Skeletal muscle tissue (tissue), 4 donors: Measurements from ENCODE around the gene FCHSD2. TPM values are rescaled to one million over a fixed set of nuclear protein-coding genes. Genes with fewer than 3 reads are reported as not detected.
"Not testable (repeated sequence)": the region's sequence is repeated elsewhere in the genome, so short reads cannot be mapped to it uniquely, and the experiment has no call there.

ENCODE experiments used
- H3K27ac ChIP-seq: one replicate; pipeline ENCODE4 v1.7.0; 2013; ENCODE audit warnings: mild to moderate bottlenecking, low read depth, low read length, inconsistent platforms
- H3K27me3 ChIP-seq, 3 donors: one replicate each; pipeline ENCODE4 v1.7.0; 2013; ENCODE audit warnings: low read length in 3 of 3; ENCODE audit not compliant: control insufficient read depth in 3 of 3, insufficient read depth in 3 of 3
- H3K36me3 ChIP-seq, 3 donors: one replicate each; pipeline ENCODE4 v1.7.0; 2013; ENCODE audit warnings: low read length in 3 of 3; ENCODE audit not compliant: control insufficient read depth in 3 of 3, insufficient read depth in 3 of 3
- H3K4me1 ChIP-seq, 3 donors: one replicate each; pipeline ENCODE4 v1.7.0; 2013; ENCODE audit warnings: low read length in 3 of 3, mild to moderate bottlenecking in 3 of 3; ENCODE audit not compliant: control insufficient read depth in 3 of 3, insufficient read depth in 3 of 3
- H3K4me3 ChIP-seq, 3 donors: one replicate each; pipeline ENCODE4 v1.7.0; 2013; ENCODE audit warnings: low read length in 3 of 3
- H3K9ac ChIP-seq, 3 donors: one replicate each; pipeline ENCODE4 v1.7.0; 2013; ENCODE audit warnings: low read length in 3 of 3, mild to moderate bottlenecking in 3 of 3, moderate library complexity in 2 of 3, low read depth in 1 of 3
- H3K9me3 ChIP-seq, 3 donors: one replicate each; pipeline ENCODE4 v1.7.0; 2013; ENCODE audit warnings: low read length in 3 of 3; ENCODE audit not compliant: control insufficient read depth in 3 of 3
- total RNA-seq: library from RNA; depleted of rRNA; stranded (reverse); fragments of >200 nt; gene quantifications from one replicate; pipeline ENCODE4 v1.2.3, GENCODE V29; 2014
- donor health status: Osteomylitis.

FCHSD2 gene
- total RNA-seq, 1 donor from 2014 or later: 19.8 TPM

- Histone ChIP-seq H3K27me3 (no peaks in the 10 kb centered on the region), H3K27ac (no peak overlapping the region), H3K36me3 (no peaks in the 10 kb centered on the region), H3K4me3 (no peak overlapping the region), H3K9ac (no peak overlapping the region), H3K4me1 (no peaks in the 10 kb centered on the region), H3K9me3 (no peaks in the 10 kb centered on the region)
These were observed 88.2 kb downstream of the FCHSD2 start for GRCh38 chr11:73053964-73054363.

- H3K9ac ChIP-seq: no peak overlapping the region
- H3K4me3 ChIP-seq: no peak overlapping the region
- H3K9me3 ChIP-seq: no peaks in the 10 kb centered on the region
- no peak overlapping the region for H3K27ac ChIP-seq
- no peaks in the 10 kb centered on the region for H3K4me1 ChIP-seq
- H3K27me3 ChIP-seq: no peaks in the 10 kb centered on the region
- no peaks in the 10 kb centered on the region for H3K36me3 ChIP-seq
These were observed 93.7 kb downstream of the FCHSD2 start for GRCh38 chr11:73048446-73048845.

GRCh38 chr11:73047773-73048371 is 94.2 kb downstream of the FCHSD2 start:
- H3K27me3 ChIP-seq: no peaks in the 10 kb centered on the region

GRCh38 chr11:73040046-73040445 is 102.1 kb downstream of the FCHSD2 start:
- Histone ChIP-seq H3K27me3 (no peaks in the 10 kb centered on the region), H3K9me3 (no peaks in the 10 kb centered on the region), H3K36me3 (no peaks in the 10 kb centered on the region), H3K4me3 (no peak overlapping the region), H3K27ac (no peak overlapping the region), H3K4me1 (no peaks in the 10 kb centered on the region), H3K9ac (no peak overlapping the region)

More at GRCh38 chr11:73047773-73048371, 94.2 kb downstream of the FCHSD2 start:
- Histone ChIP-seq H3K36me3 (no peaks in the 10 kb centered on the region), H3K4me3 (no peak overlapping the region), H3K9ac (no peak overlapping the region), H3K27ac (no peak overlapping the region), H3K4me1 (no peaks in the 10 kb centered on the region), H3K9me3 (no peaks in the 10 kb centered on the region)

GRCh38 chr11:73034777-73035176 is 107.3 kb downstream of the FCHSD2 start:
- Histone ChIP-seq H3K27me3 (no peaks in the 10 kb centered on the region), H3K4me3 (no peak overlapping the region), H3K27ac (no peak overlapping the region), H3K36me3 (no peaks in the 10 kb centered on the region), H3K9me3 (no peaks in the 10 kb centered on the region), H3K9ac (no peak overlapping the region), H3K4me1 (no peaks in the 10 kb centered on the region)

GRCh38 chr11:73034331-73034730 is 107.8 kb downstream of the FCHSD2 start:
- H3K9me3 ChIP-seq: no peaks in the 10 kb centered on the region
- H3K4me3 ChIP-seq: no peak overlapping the region
- H3K36me3 ChIP-seq: no peaks in the 10 kb centered on the region
- no peak overlapping the region for H3K9ac ChIP-seq
- no peaks in the 10 kb centered on the region for H3K27me3 ChIP-seq
- no peaks in the 10 kb centered on the region for H3K4me1 ChIP-seq
- no peak overlapping the region for H3K27ac ChIP-seq

- H3K9ac ChIP-seq: no peak overlapping the region
- no peak overlapping the region for H3K4me3 ChIP-seq
- H3K27me3 ChIP-seq: no peaks in the 10 kb centered on the region
- H3K4me1 ChIP-seq: no peaks in the 10 kb centered on the region
- no peaks in the 10 kb centered on the region for H3K9me3 ChIP-seq
- no peak overlapping the region for H3K27ac ChIP-seq
- H3K36me3 ChIP-seq: no peaks in the 10 kb centered on the region
These were observed 112.0 kb downstream of the FCHSD2 start for GRCh38 chr11:73030130-73030529.

- Histone ChIP-seq H3K9me3 (no peaks in the 10 kb centered on the region), H3K36me3 (no peaks in the 10 kb centered on the region), H3K27ac (no peak overlapping the region), H3K27me3 (no peaks in the 10 kb centered on the region), H3K4me1 (no peaks in the 10 kb centered on the region), H3K9ac (no peak overlapping the region), H3K4me3 (no peak overlapping the region)
These were observed 112.7 kb downstream of the FCHSD2 start for GRCh38 chr11:73029403-73029802.

- Histone ChIP-seq H3K9ac (no peak overlapping the region), H3K4me1 (no peaks in the 10 kb centered on the region), H3K27ac (no peak overlapping the region)
These were observed 113.5 kb downstream of the FCHSD2 start for GRCh38 chr11:73028611-73029010.

GRCh38 chr11:73027840-73028239 is 114.3 kb downstream of the FCHSD2 start:
- not testable (repeated sequence) for H3K4me1 ChIP-seq, H3K9me3 ChIP-seq, H3K36me3 ChIP-seq, H3K9ac ChIP-seq, H3K27ac ChIP-seq, H3K4me3 ChIP-seq, H3K27me3 ChIP-seq

More at GRCh38 chr11:73028611-73029010, 113.5 kb downstream of the FCHSD2 start:
- no peaks in the 10 kb centered on the region for H3K9me3 ChIP-seq
- no peaks in the 10 kb centered on the region for H3K36me3 ChIP-seq
- no peak overlapping the region for H3K4me3 ChIP-seq
- H3K27me3 ChIP-seq: no peaks in the 10 kb centered on the region
